ENCODE measurements around the gene DIPK1C.

DIPK1C gene

GRCh38 chr18:74413836-74414235 is 43.3 kb downstream of the DIPK1C start:
- no peak for TF ChIP-seq CTCF (IDR thresholded peaks at IDR 0.05; ENCODE audit: extremely low read depth, insufficient read depth, missing control alignments)
- no peak for DNase-seq (ENCODE audit: low spot score)

GRCh38 chr18:74412116-74412880 is 44.8 kb downstream of the DIPK1C start:
- no peak for DNase-seq (ENCODE audit: low spot score)
- in situ Hi-C loops (cut with MboI; ENCODE audit: low pct_unique_long_range_greater_than_20kb, low sequenced_read_pairs, unreplicated experiment): no loop called here
- no peak for TF ChIP-seq CTCF (IDR thresholded peaks at IDR 0.05; ENCODE audit: extremely low read depth, insufficient read depth, missing control alignments)

More at GRCh38 chr18:74413836-74414235, 43.3 kb downstream of the DIPK1C start:
- in situ Hi-C loops (cut with MboI; ENCODE audit: low pct_unique_long_range_greater_than_20kb, low sequenced_read_pairs, unreplicated experiment): no loop called here

- DNase-seq (ENCODE audit: low spot score): no peak
- no peak for TF ChIP-seq CTCF (IDR thresholded peaks at IDR 0.05; ENCODE audit: extremely low read depth, insufficient read depth, missing control alignments)
- in situ Hi-C loops (cut with MboI; ENCODE audit: low pct_unique_long_range_greater_than_20kb, low sequenced_read_pairs, unreplicated experiment): no loop called here
These were observed 45.6 kb downstream of the DIPK1C start for GRCh38 chr18:74411475-74411874.

- no peak for TF ChIP-seq CTCF (IDR thresholded peaks at IDR 0.05; ENCODE audit: extremely low read depth, insufficient read depth, missing control alignments)
- in situ Hi-C loops (cut with MboI; ENCODE audit: low pct_unique_long_range_greater_than_20kb, low sequenced_read_pairs, unreplicated experiment): no loop called here
- DNase-seq (ENCODE audit: low spot score): no peak
These were observed 46.6 kb downstream of the DIPK1C start for GRCh38 chr18:74410441-74410992.

- in situ Hi-C loops (cut with MboI; ENCODE audit: low pct_unique_long_range_greater_than_20kb, low sequenced_read_pairs, unreplicated experiment): no loop called here
- peak; percentile 30 for DNase-seq (ENCODE audit: low spot score)
- no peak for TF ChIP-seq CTCF (IDR thresholded peaks at IDR 0.05; ENCODE audit: extremely low read depth, insufficient read depth, missing control alignments)
These were observed 49.2 kb downstream of the DIPK1C start for GRCh38 chr18:74407888-74408287.

GRCh38 chr18:74402806-74403433 is 54.2 kb downstream of the DIPK1C start:
- in situ Hi-C loops (cut with MboI; ENCODE audit: low pct_unique_long_range_greater_than_20kb, low sequenced_read_pairs, unreplicated experiment): no loop called here
- TF ChIP-seq CTCF (IDR thresholded peaks at IDR 0.05; ENCODE audit: extremely low read depth, insufficient read depth, missing control alignments): no peak
- DNase-seq (ENCODE audit: low spot score): no peak

Measured in GM13977 (cell line).